ENCODE results near the gene NEFH.

GRCh38 chr22:29479417-29480261 is at the start of gene NEFH:
- TF ChIP-seq ZNF274 (IDR thresholded peaks at IDR 0.05; ENCODE audit: low read depth, low read length) = no peak
- no peak for TF ChIP-seq SUZ12 (IDR thresholded peaks at IDR 0.05; ENCODE audit: extremely low read depth, insufficient read depth, insufficient read length)
